Measurements from ENCODE around the gene ROR1. TPM values are rescaled to one million over a fixed set of nuclear protein-coding genes. Genes with fewer than 3 reads are reported as not detected.

ROR1 gene
- total and polyA plus RNA-seq, 9 of the 15 experiments (the other 6 are each of a cell fraction or from before 2014, with no cell fraction given), result 0.02 TPM; not detected in 8

DNA sequence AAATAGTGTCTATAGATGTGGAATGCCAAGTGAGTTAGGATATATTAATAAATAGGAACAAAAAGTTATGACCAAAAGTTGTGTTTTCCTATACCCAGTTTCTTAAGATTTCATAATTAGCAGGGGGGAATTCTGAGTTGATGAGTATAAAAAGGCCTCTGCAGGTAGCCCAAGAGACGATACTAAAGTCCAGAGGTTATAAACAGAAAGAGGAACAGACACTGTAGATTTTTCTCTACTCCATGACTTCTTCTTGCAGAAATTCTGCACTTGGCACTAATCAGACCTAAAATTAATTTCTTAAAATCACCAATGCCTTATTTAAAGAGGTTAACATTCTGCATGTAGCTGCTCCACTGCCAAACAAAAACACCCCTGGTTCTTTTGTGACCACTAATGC lies 62.6 kb downstream of the ROR1 start:
- H3K4me1 ChIP-seq (replicated peaks in 1 of 2; ENCODE audit: control insufficient read depth in 2 of 2, insufficient read depth in 2 of 2, low read length in 2 of 2), result no peaks in the 10 kb centered on the region
- WGBS (ENCODE audit: insufficient coverage, low coverage, missing lambda C conversion rate), result 0% methylated on average over 1 of the region's 1 CpG
- ChIA-PET POLR2A (no interaction called here), CTCF (ENCODE audit: low intra/inter-chr PET ratio) (no interaction called here)
- H3K9ac ChIP-seq (ENCODE audit: insufficient read depth in 1 of 2, low read depth in 2 of 2, low read length in 2 of 2), result no peak overlapping the region
- no peaks in the 10 kb centered on the region for H3K9me1 ChIP-seq (ENCODE audit: control insufficient read depth, insufficient read depth, low read length)
- intact Hi-C loops (cut with micrococcal nuclease), result no loop called here
- DNase-seq (ENCODE audit: extremely low read depth in 1 of 4, low spot score in 3 of 4), result no peak
- no peaks in the 10 kb centered on the region for H3K79me2 ChIP-seq (ENCODE audit: control insufficient read depth, insufficient read depth, low read length)
- no TSS peak for BruUV-seq (replicated peaks)
- H3K9me3 ChIP-seq (replicated peaks; ENCODE audit: control insufficient read depth, insufficient read depth, low read depth, low read length), result no peaks in the 10 kb centered on the region
- H4K20me1 ChIP-seq (replicated peaks; ENCODE audit: control insufficient read depth, insufficient read depth, low read length), result no peaks in the 10 kb centered on the region
- H3K27ac ChIP-seq (ENCODE audit: extremely low read depth, low read depth, low read length), result no peak overlapping the region
- no peak for FAIRE-seq
- no peaks in the 10 kb centered on the region for H3K36me3 ChIP-seq (ENCODE audit: control insufficient read depth, insufficient read depth, low read length)
- no peak overlapping the region for H3K4me2 ChIP-seq (ENCODE audit: insufficient read depth, low read length)
- TF ChIP-seq ZFP91 (CRISPR knock-in tag; IDR thresholded peaks at IDR 0.05), result no peak
- no peak for TF ChIP-seq KLF13 (tag; IDR thresholded peaks at IDR 0.05; ENCODE audit: borderline replicate concordance, low read depth)
- TF ChIP-seq ZBTB1 (CRISPR knock-in tag; IDR thresholded peaks at IDR 0.05; ENCODE audit: borderline replicate concordance, low read depth), result no peak
- no peak for TF ChIP-seq POLR2G (IDR thresholded peaks at IDR 0.05; ENCODE audit: low read depth, low read length)
- TF ChIP-seq PREB (CRISPR knock-in tag; IDR thresholded peaks at IDR 0.05), result no peak
- TF ChIP-seq ARID3A (IDR thresholded peaks at IDR 0.05; ENCODE audit: borderline replicate concordance, low read depth, low read length), result no peak
- TF ChIP-seq XRCC5 (IDR thresholded peaks at IDR 0.05; ENCODE audit: low read depth, low read length), result no peak
- no peak for TF ChIP-seq EGR1 (conservative IDR thresholded peaks at IDR 0.05)
- TF ChIP-seq KAT2B (IDR thresholded peaks at IDR 0.05; ENCODE audit: low read depth, low read length), result no peak
- TF ChIP-seq, protein P1, sequence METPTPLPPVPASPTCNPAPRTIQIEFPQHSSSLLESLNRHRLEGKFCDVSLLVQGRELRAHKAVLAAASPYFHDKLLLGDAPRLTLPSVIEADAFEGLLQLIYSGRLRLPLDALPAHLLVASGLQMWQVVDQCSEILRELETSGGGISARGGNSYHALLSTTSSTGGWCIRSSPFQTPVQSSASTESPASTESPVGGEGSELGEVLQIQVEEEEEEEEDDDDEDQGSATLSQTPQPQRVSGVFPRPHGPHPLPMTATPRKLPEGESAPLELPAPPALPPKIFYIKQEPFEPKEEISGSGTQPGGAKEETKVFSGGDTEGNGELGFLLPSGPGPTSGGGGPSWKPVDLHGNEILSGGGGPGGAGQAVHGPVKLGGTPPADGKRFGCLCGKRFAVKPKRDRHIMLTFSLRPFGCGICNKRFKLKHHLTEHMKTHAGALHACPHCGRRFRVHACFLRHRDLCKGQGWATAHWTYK (CRISPR knock-in tag; IDR thresholded peaks at IDR 0.05), result no peak
- no peak for TF ChIP-seq CBX5 (IDR thresholded peaks at IDR 0.05; ENCODE audit: borderline replicate concordance, low read depth)
- no peak for TF ChIP-seq DEAF1 (CRISPR knock-in tag; IDR thresholded peaks at IDR 0.05)
- TF ChIP-seq CSDE1 (IDR thresholded peaks at IDR 0.05), result no peak
- TF ChIP-seq ZNF408 (CRISPR knock-in tag; IDR thresholded peaks at IDR 0.05; ENCODE audit: low read depth), result no peak
- H3K4me3 ChIP-seq, result no peak overlapping the region
- no peak overlapping the region for H2AFZ ChIP-seq (ENCODE audit: low read depth, low read length)
- in situ Hi-C loops (cut with MboI), result no loop called here
- H3K27me3 ChIP-seq (ENCODE audit: control insufficient read depth in 2 of 2, insufficient read depth in 2 of 2, low read length in 2 of 2), result no peaks in the 10 kb centered on the region; a peak in 1 of 5 replicates
- no peak for ATAC-seq
